T follicular helper cell (primary cell): ENCODE data around the gene FOXQ1.

Experiments
- DNase-seq: peaks from one replicate; pipeline ENCODE4 v3.0.0-alpha.2; 2020; ENCODE audit warnings: low read depth

The FOXQ1 gene

GRCh38 chr6:1363298-1363697 is 51.4 kb downstream of the FOXQ1 start:
- DNase-seq, result no peak

- DNase-seq, result no peak
These were observed 52.1 kb downstream of the FOXQ1 start for GRCh38 chr6:1363729-1364572.
